Measurements from ENCODE around the gene CAMTA1.
"Not testable (repeated sequence)": the region's sequence is repeated elsewhere in the genome, so short reads cannot be mapped to it uniquely, and the experiment has no call there.

The CAMTA1 gene

GRCh38 chr1:6909857-6910256, 124.6 kb downstream of the CAMTA1 start:
- DNase-seq: no peak

DNA sequence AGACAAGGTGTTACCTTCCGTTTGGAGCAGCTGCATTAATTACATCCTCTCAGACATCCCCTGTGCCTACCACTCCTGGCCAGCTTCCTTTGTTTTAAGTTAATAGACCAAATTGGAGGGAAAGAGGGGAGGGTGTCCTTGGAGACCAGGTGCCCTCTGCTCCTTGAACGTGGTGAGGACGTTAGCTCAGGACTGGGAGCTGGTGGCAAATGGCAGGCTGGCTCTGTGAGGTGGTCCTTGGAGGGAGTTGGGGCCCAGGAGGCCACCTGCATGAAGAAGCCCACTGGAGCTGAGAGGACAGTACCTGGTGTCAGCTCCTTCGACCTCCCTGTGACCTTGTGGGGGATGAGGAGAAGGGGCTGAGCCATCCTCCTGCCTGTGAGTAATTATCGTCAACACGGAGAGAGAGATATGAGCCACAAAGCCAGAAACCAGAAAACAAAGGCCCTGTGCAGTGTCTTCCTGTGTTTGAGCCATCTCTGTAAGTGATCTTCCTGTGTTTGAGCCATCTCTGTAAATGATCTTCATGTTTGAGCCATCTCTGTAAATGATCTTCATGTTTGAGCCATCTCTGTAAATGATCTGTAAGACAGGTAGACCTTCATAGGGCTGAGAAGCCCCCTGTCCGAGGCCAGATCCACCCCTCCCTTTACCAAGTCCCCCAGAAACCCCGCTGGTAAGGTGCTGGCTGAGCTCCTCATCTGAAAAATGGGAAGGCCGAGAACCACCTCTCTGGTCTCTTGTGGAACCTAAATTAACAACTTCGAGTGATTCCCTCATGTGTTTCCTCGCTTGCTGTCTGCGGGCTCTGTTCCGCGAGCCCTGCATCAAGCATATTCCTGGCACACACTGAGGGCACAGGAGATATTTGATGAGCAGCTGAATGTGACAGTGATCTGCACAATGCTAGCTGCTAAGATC, 126.0 kb downstream of the CAMTA1 start:
- no peak for DNase-seq

DNA sequence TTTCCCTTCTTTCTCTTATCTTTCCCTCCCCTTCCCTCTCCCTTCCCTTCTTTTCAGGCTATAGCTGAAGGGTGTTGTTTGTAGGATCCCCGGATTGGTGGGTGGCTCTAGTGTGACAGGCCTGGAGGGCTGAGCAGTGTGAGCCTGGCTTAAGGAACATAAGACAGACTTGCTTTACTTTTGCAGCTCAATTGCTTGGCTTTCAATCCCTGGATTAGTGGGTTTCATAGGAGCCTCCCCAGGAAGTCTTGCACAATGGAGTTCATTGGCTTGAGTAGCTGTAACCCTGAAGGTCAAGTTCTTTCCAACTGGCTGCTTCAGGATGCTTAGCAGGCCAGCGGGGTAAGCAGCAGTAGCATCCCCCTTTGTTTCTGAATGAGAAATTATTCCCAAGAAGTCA, 126.7 kb downstream of the CAMTA1 start:
- no peak for DNase-seq

DNA sequence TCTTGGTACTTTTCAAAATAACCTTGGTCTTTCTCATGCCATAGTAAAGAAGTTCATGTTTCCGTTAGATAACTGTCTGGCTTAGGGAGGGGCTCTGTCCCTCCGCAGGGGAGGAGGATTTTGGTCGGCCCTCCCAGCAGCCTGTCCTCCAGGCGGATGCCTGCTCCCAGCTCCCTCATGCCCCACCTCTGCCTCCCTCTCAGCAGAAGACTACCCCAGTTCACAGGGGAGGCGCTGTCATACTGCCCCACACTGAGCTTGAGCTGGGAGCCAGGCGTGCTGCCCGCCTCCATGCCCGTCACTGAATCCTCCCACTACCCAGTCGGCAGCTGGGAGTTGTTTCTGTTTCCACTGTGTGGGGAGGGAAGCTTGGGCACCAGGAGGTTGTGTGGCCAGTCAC, 127.3 kb downstream of the CAMTA1 start:
- DNase-seq: no peak

DNA sequence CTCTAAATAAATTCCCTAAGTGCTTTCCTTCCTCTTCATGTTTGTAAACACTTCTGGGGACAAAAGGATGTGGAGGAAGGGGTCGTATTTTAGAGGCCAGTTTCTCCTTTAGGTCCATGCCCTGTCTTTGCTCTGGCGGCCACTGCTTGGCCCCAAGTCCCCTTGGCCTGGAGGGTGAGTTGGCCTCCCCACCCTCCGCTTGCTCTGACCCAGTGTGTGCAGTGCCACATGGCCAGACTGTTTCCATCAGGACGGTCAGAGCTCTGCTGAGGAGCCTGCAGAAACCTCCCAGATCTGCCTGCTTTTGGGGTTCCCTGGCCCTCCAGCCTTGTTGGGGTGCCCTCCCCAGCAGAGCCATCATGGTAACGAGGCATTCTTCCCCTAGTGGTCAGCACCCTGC, 127.8 kb downstream of the CAMTA1 start:
- DNase-seq: no peak

DNA sequence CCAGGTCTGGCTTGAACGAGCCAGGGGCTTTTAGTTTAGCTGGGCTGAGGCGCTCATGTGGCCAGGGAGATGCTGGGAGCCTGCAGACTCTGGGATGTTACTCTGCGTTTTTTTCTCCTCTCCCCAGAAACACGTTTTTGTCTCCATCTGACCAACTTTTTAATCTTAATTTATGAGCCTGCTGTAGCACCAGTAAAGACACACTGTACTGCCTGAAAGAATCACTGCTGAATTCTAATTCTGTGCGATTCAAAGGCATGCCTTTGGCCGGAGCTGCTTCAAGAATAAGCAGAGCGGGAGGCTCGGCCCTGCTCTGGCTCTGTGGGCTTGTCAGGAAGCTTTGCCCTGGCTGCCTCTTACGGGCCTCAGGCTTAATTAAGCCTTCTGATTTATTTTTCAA, 129.5 kb downstream of the CAMTA1 start:
- DNase-seq: no peak

- DNase-seq: no peak
These were observed 130.8 kb downstream of the CAMTA1 start for GRCh38 chr1:6915999-6916565.

DNA sequence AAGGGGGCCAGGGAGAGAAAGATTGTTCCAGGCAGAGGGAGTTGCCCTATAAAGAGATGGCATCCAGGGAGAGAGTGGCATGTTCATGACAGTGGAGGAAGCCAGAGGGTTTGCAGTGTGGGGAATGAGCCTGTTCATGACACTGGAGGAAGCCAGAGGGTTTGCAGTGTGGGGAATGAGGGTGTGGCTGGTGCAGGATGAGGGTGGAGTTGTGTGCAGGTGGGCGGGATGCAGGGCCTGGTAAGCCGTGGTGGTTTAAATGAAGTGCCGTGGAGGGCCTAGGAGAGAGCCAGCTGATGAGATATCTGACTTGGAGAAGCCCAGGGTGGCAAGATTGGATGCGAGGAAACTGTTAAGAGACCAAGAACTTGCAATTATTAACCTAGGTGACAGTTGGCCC, 131.8 kb downstream of the CAMTA1 start:
- no peak for DNase-seq

DNA sequence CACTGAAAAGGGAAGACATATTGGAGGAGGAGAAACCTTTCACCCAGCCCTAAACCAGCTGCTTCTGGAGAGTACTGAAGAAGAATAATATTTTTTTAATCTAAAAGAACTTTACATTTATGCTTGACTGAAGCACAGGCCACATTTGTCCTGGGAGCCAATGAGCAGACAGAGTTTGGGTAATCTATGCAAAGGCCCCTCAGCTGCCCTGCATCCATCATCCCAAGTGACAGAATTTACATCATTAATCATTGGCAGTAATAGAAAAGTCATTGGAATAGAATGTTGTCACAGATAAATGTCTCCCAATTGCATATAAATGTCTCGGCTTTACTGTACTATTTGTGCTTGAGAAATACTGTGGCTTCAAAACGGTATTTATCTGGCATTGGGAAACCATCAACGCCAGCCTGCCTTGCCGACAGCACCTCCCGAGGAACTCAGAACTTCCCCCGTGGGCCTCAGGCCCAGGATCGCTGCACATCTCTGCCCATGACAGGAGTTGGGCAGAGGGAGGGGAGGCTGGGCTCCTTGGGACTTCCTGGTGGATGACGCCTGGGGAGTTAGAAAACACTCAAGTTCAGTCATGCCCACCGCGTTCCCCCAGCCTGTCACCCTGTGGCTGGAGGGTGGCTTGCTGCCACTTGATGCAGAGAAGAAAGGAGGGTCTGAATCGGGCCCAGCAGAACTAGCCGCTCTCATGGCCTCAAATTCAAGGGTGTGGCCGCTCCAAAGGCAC, 133.1 kb downstream of the CAMTA1 start:
- no peak for DNase-seq

- no peak for DNase-seq
These were observed 133.8 kb downstream of the CAMTA1 start for GRCh38 chr1:6918925-6919511.

- not testable (repeated sequence) for DNase-seq
These were observed 136.3 kb downstream of the CAMTA1 start for GRCh38 chr1:6921506-6921905.

DNA sequence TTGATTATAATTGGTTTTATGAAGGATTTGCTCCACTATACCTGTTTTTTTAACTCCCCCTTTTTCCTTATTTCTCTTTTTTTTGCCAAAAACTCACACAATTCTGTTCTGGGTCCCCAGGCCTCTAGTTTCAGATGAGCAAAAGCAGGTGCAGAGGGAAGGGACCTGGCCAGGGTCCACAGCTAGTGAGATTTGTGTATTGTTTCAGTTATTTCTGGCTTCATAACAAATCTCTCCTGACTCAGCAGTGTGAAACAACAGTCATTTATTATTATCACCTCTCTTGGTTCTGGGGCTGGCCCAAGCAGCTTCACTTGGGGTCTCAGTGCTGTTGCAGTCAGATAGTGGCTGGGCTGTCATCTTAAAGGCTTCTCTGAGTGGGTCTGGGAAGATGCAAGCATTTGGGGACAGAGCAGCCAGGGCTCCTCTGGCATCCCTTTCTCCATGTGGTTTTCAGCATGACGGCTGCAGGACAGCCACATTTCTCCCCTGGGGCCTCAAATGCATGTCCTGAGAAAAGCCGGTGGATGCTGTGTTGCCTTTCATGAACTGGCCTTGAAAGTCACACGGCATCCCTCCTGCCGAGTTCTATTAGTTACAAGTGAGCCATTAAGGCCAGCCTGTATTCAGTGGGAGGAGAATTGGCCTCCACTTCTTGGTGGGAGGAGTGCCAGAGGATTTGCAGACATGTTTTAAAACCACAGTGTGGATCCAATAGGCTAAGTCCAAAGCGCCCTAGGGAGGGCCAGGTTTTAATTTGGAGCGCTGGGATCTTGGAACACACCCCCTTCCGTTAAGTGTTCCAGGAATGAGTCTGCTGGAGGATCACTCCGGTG, 137.1 kb downstream of the CAMTA1 start:
- DNase-seq: no peak

DNA sequence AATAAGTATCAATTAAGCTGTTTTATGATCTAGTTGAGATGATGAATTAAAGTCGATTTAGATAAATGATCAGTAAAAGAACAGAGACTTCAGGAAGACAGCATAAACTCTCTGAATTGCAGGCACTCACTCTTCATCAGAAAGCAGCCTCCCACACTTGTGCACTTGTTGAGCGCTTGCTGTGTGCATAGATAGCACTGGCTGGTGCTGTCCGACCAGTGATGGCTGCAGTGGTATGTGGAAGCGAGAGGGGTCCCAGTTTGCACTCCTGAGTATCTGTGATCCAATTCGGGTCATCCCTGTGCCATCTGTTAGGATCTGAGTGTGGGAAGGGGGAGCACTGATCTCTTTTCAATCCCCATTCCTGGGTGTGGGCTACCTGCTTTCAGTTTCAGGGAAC, 137.8 kb downstream of the CAMTA1 start:
- no peak for DNase-seq

DNA sequence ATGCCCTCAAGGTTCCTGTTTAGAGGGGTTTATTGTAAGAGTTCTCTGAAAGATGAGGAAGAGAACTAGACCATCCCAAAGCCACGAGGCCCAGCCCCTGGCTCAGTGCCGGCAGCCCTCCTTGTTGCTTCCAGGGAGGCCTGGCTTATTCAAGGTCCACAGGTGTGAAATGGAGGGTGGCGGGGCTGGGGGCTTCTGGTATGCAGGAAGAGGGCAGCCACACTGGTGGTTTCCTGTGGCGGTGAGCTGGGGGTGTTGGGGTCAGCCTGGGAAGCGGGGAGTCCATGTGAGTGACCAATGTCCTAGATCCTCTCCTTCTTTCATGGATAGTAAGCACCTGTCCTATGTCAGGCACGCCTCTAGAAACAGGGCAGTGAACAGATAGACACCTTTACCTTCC, 138.2 kb downstream of the CAMTA1 start:
- no peak for DNase-seq

- DNase-seq: no peak
These were observed 139.0 kb downstream of the CAMTA1 start for GRCh38 chr1:6923955-6924881.

- DNase-seq: no peak
These were observed 139.6 kb downstream of the CAMTA1 start for GRCh38 chr1:6924891-6925290.

- no peak for DNase-seq
These were observed 142.4 kb downstream of the CAMTA1 start for GRCh38 chr1:6927626-6928025.

- no peak for DNase-seq
These were observed 143.0 kb downstream of the CAMTA1 start for GRCh38 chr1:6928106-6928885.

- no peak for DNase-seq
These were observed 145.6 kb downstream of the CAMTA1 start for GRCh38 chr1:6930732-6931300.

DNA sequence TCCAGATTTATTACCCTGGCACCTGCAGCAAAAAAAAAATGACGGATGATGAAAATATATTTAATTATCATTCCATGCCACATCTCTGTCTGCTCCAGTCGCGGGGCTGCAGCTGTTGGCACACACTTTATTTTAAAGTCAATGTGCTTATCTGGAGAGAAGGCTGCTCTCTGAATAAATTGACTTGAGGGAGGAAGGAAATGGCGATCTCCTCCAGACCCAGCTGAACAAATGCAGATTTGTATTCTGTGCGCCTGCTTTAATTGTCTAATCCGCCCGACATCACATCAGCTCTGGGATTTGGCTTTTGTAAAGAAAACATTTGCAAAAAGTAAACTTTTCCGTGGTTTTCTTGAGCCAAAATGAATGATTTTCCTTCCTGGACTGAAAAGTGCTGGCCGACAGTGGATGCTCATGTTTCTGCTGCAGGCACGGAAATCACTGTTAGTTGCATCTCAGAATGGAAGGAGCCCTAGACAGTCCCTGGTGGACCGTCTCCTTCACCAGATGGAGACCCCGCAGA, 150.2 kb downstream of the CAMTA1 start:
- DNase-seq: no peak
